ENCODE measurements around the gene ADAM17. TPM values are rescaled to one million over a fixed set of nuclear protein-coding genes. Genes with fewer than 3 reads are reported as not detected.

The ADAM17 gene
- polyA plus RNA-seq, 1 donor (not counting 4 experiments of a cell fraction or from before 2014, with no cell fraction given): 13.3 TPM

DNA sequence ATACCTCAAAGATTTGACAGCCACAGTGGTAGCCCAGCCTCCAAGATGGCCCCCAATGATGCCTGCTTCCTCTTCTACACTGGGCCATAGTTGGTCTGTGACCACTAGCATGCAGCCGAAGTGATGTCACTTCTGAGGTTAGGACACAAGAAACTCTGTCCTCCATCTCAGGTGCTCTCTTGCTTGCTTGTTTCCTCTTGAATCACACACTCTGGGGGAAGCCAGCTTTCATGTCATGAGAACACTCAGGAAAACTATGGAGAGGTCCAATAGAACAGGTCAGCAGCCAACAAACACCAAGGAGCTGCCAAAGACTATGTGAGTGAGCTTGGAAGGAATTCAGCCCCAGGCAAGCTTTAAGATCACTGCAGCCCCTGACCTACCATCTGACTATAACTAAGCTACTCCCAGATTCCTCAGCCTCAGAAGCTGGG lies 3.3 kb upstream of the ADAM17 start:
- H3K9me3 ChIP-seq (ENCODE audit: control insufficient read depth, low read depth, low read length): no peaks in the 10 kb centered on the region
- dilution Hi-C loops (cut with MboI; ENCODE audit: extremely low pct_ligation_motif_present, low sequenced_read_pairs): no loop called here
- TF ChIP-seq, protein P1, sequence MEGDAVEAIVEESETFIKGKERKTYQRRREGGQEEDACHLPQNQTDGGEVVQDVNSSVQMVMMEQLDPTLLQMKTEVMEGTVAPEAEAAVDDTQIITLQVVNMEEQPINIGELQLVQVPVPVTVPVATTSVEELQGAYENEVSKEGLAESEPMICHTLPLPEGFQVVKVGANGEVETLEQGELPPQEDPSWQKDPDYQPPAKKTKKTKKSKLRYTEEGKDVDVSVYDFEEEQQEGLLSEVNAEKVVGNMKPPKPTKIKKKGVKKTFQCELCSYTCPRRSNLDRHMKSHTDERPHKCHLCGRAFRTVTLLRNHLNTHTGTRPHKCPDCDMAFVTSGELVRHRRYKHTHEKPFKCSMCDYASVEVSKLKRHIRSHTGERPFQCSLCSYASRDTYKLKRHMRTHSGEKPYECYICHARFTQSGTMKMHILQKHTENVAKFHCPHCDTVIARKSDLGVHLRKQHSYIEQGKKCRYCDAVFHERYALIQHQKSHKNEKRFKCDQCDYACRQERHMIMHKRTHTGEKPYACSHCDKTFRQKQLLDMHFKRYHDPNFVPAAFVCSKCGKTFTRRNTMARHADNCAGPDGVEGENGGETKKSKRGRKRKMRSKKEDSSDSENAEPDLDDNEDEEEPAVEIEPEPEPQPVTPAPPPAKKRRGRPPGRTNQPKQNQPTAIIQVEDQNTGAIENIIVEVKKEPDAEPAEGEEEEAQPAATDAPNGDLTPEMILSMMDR (optimal IDR thresholded peaks at IDR 0.05 in 1 of 3, IDR thresholded peaks at IDR 0.05 in 1 of 3, conservative IDR thresholded peaks at IDR 0.05 in 1 of 3; ENCODE audit: extremely low read depth in 1 of 3, insufficient read depth in 2 of 3, low read length in 3 of 3): no peak
- no peak for TF ChIP-seq EZH2 (IDR thresholded peaks at IDR 0.05; ENCODE audit: low read length)
- H3K4me2 ChIP-seq (ENCODE audit: control insufficient read depth, extremely low read depth, insufficient read depth, low read depth, low read length): peak overlapping the region; percentile 44
- no peaks in the 10 kb centered on the region for H3K36me3 ChIP-seq (ENCODE audit: control insufficient read depth in 2 of 2, extremely low read depth in 1 of 2, insufficient read depth in 2 of 2, low read length in 2 of 2)
- H3K4me1 ChIP-seq (ENCODE audit: control insufficient read depth, extremely low read depth, insufficient read depth, low read length): peaks cover 19% of the 10 kb centered on the region
- H3K9ac ChIP-seq (ENCODE audit: control insufficient read depth, extremely low read depth, insufficient read depth, low read length): no peak overlapping the region
- H3K9me1 ChIP-seq (ENCODE audit: control insufficient read depth, extremely low read depth, insufficient read depth, low read length): no peaks in the 10 kb centered on the region
- DNase-seq (ENCODE audit: low read depth, low spot score) (peak; percentile 87), FAIRE-seq (peak; percentile 79)
- peaks cover 26% of the 10 kb centered on the region for H3K79me2 ChIP-seq (ENCODE audit: control insufficient read depth, insufficient read depth, low read length)
- H4K20me1 ChIP-seq (ENCODE audit: control insufficient read depth, extremely low read depth, insufficient read depth, low read length): no peaks in the 10 kb centered on the region
- H3K4me3 ChIP-seq (ENCODE audit: control insufficient read depth in 2 of 3, extremely low read depth in 1 of 3, insufficient read depth in 2 of 3, low read depth in 1 of 3, low read length in 3 of 3): no peak overlapping the region
- H2AFZ ChIP-seq (ENCODE audit: control insufficient read depth, low read length): peak overlapping the region; percentile 54
- H3K27me3 ChIP-seq (ENCODE audit: control insufficient read depth, extremely low read depth, insufficient read depth, low read length): no peaks in the 10 kb centered on the region
- H3K27ac ChIP-seq (ENCODE audit: control insufficient read depth, insufficient read depth, low read length): peak overlapping the region; percentile 50

DNA sequence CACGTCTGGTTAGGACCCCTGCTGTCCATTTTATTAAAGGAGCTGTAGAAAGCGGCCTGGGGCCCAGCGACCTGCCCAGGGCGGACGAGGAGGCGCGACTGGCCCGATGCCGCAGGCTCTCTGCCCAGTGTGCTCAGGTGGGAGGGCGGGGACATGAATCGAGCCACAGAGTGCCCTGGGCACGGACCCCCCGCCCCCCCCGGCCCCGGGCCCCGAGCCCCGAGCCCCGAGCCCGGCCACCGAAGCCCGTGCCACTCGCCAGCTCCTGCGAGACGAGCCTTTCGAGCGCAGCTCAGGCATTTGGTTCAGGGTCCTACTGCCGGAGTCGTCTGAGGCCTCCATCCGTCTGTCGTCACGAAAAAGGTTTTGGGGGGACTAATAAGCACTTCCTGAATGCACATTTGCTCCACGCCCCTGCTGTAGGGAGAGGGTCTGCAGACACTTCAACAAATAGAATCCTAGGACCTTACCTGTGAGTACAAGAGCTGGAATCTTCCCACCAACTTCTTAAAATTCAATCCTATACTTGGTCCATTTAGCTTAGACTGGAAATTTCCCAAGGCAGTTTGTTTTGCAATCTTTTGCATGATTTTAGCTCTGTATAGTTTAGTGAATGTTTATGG lies 602 bp upstream of the ADAM17 start:
- Histone ChIP-seq H3K9me1 (ENCODE audit: control insufficient read depth, extremely low read depth, insufficient read depth, low read length) (no peaks in the 10 kb centered on the region), H2AFZ (ENCODE audit: control insufficient read depth, low read length) (peak overlapping the region; percentile 66), H3K9me3 (ENCODE audit: control insufficient read depth, low read depth, low read length) (no peaks in the 10 kb centered on the region), H3K9ac (ENCODE audit: control insufficient read depth, extremely low read depth, insufficient read depth, low read length) (peak overlapping the region; percentile 98), H3K4me3 (ENCODE audit: control insufficient read depth in 2 of 3, extremely low read depth in 1 of 3, insufficient read depth in 2 of 3, low read depth in 1 of 3, low read length in 3 of 3) (peak overlapping the region; percentile 75 to 100 (median 98)), H3K4me2 (ENCODE audit: control insufficient read depth, extremely low read depth, insufficient read depth, low read depth, low read length) (peak overlapping the region; percentile 84), H3K4me1 (ENCODE audit: control insufficient read depth, extremely low read depth, insufficient read depth, low read length) (peaks cover 37% of the 10 kb centered on the region), H3K27me3 (ENCODE audit: control insufficient read depth, extremely low read depth, insufficient read depth, low read length) (no peaks in the 10 kb centered on the region), H3K36me3 (ENCODE audit: control insufficient read depth in 2 of 2, extremely low read depth in 1 of 2, insufficient read depth in 2 of 2, low read length in 2 of 2) (no peaks in the 10 kb centered on the region), H3K27ac (ENCODE audit: control insufficient read depth, insufficient read depth, low read length) (peak overlapping the region; percentile 96), H3K79me2 (ENCODE audit: control insufficient read depth, insufficient read depth, low read length) (peaks cover 48% of the 10 kb centered on the region), H4K20me1 (ENCODE audit: control insufficient read depth, extremely low read depth, insufficient read depth, low read length) (no peaks in the 10 kb centered on the region)
- dilution Hi-C loops (cut with MboI; ENCODE audit: extremely low pct_ligation_motif_present, low sequenced_read_pairs): no loop called here
- DNase-seq (ENCODE audit: low read depth, low spot score): no peak
- TF ChIP-seq, protein P1 (optimal IDR thresholded peaks at IDR 0.05 in 1 of 3, IDR thresholded peaks at IDR 0.05 in 1 of 3, conservative IDR thresholded peaks at IDR 0.05 in 1 of 3; ENCODE audit: extremely low read depth in 1 of 3, insufficient read depth in 2 of 3, low read length in 3 of 3): no peak
- TF ChIP-seq EZH2 (IDR thresholded peaks at IDR 0.05; ENCODE audit: low read length): no peak
- FAIRE-seq: no peak

Data from keratinocyte (primary cell).